Gastrocnemius medialis (tissue), 4 donors: ENCODE results near the gene CLCA2.

Experiments
- POLR2A ChIP-seq, 2 donors: fragments of 450-650 bp; IDR thresholded peaks; one replicate each; pipeline ENCODE4 v1.6.1; 2017; ENCODE audit warnings: antibody characterized with exemption in 2 of 2, mild to moderate bottlenecking in 2 of 2, moderate library complexity in 2 of 2
- TF ChIP-seq, protein P1 (sequence below), 5 experiments: fragments of 450-650 bp in 3 of 5; fragments of 200-600 bp in 2 of 5; sonication (generic) in 2 of 5; IDR thresholded peaks in 4 of 5; conservative IDR thresholded peaks in 1 of 5; 1 replicate in 4 of 5; 2 replicates in 1 of 5; pipeline ENCODE4 v1.5.1; 2016 to 2019; ENCODE audit warnings: antibody characterized with exemption in 5 of 5, mild to moderate bottlenecking in 3 of 5, moderate library complexity in 3 of 5

DNA sequence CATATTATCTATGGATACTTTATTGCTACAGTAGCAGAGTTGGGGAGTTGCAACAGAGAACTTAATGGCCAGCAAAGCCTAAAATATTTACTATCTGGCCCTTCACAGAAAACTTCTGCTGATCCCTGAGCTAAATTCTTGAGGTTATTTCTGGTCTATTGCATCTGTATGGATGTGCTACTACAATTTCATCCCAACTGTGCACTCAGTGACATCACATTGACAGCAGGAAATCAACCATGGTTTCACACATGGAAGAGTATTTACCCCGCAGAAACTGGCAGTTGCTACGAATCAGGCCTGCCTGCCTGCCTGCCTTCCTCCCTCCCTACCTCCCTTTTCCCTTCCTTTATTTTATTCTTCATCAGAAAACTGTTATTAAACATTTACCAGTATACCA lies 12.1 kb downstream of the CLCA2 start:
- TF ChIP-seq, protein P1, sequence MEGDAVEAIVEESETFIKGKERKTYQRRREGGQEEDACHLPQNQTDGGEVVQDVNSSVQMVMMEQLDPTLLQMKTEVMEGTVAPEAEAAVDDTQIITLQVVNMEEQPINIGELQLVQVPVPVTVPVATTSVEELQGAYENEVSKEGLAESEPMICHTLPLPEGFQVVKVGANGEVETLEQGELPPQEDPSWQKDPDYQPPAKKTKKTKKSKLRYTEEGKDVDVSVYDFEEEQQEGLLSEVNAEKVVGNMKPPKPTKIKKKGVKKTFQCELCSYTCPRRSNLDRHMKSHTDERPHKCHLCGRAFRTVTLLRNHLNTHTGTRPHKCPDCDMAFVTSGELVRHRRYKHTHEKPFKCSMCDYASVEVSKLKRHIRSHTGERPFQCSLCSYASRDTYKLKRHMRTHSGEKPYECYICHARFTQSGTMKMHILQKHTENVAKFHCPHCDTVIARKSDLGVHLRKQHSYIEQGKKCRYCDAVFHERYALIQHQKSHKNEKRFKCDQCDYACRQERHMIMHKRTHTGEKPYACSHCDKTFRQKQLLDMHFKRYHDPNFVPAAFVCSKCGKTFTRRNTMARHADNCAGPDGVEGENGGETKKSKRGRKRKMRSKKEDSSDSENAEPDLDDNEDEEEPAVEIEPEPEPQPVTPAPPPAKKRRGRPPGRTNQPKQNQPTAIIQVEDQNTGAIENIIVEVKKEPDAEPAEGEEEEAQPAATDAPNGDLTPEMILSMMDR (IDR thresholded peaks at IDR 0.05 in 4 of 5, conservative IDR thresholded peaks at IDR 0.05 in 1 of 5): no peak
- no peak for TF ChIP-seq POLR2A (IDR thresholded peaks at IDR 0.05)
